HG03175 (cell line): ENCODE results near the gene CAPS.

ENCODE experiments used
- ATAC-seq: cut with Tn5 transposase; IDR thresholded peaks from one replicate; pipeline ENCODE4 v1.9.1; 2021; ENCODE audit warnings: mild to moderate bottlenecking, moderate library complexity; ENCODE audit not compliant: unreplicated experiment

The CAPS gene

GRCh38 chr19:5908773-5909442 lies 5.1 kb upstream of the CAPS start:
- no peak for ATAC-seq

DNA sequence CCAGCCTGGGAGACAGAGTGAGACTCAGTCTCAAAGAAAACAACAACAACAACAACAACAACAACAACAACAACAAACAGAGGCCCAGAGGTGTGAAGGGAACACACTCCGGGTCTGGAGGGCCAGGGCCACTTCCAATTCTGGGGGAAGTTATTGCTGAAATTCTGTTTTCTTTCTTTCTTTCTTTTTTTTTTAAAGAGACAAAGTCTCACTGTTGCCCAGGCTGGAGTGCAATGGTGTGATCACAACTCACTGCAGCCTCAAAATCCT lies 3.5 kb upstream of the CAPS start:
- no peak for ATAC-seq

GRCh38 chr19:5911366-5911765 lies 2.7 kb upstream of the CAPS start:
- no peak for ATAC-seq

GRCh38 chr19:5914358-5914774 lies 312 bp downstream of the CAPS start:
- no peak for ATAC-seq

GRCh38 chr19:5914946-5915781 lies 1.1 kb downstream of the CAPS start:
- ATAC-seq = no peak

DNA sequence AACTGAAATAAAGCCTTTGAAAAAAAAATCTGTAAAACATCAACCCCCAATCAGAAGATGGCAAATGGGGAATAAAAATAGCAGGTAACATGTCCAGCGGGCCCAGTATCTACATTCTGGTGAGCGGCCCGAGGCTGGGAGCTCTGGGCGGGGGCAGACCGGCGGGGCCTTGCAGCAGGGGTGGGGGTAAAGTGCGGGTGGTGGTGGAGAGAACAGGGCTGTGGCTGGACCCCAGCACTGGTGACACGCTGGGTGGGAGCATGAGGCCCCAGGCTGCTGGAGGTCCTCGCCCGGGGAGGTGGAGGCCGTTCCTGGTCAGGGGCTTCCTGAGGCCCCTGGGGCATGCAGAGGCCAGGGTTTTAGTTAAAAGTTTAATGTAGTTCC lies 1.7 kb downstream of the CAPS start:
- ATAC-seq = no peak

- ATAC-seq = no peak
These were observed 2.2 kb downstream of the CAPS start for GRCh38 chr19:5916181-5916708.

DNA sequence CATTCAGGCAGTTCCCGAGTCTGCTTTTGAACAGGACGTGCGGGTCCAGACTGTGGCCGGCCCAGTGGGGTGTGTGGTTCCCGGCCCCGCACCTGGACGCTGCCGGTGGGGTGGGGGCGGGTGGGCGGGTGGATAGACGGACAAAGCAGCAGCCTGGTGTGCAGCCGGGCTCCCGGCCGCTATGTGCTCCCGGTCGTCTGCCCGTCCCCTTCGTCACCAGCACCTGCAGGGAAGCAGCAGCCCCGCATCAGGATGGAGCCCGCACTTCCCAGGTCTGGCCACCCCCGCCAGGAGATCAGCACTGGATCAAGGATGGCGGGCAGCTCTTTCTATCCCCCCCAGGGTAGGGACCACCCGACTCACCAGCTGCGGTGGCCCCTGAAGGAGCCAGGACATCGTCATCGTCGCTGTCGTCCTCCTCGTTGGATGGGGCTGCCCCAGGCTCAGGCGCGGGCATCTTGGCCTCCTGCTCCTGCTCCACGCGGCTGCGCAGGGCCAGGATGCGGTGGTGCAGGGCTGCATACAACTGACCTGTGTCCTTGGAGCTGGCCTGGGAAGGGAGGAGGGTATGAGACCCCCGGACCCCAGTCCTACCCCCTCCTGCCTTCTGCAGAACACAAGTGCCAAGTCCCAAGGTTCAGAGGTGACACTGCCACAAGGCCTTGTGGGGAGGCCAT lies 3.5 kb downstream of the CAPS start:
- no peak for ATAC-seq

DNA sequence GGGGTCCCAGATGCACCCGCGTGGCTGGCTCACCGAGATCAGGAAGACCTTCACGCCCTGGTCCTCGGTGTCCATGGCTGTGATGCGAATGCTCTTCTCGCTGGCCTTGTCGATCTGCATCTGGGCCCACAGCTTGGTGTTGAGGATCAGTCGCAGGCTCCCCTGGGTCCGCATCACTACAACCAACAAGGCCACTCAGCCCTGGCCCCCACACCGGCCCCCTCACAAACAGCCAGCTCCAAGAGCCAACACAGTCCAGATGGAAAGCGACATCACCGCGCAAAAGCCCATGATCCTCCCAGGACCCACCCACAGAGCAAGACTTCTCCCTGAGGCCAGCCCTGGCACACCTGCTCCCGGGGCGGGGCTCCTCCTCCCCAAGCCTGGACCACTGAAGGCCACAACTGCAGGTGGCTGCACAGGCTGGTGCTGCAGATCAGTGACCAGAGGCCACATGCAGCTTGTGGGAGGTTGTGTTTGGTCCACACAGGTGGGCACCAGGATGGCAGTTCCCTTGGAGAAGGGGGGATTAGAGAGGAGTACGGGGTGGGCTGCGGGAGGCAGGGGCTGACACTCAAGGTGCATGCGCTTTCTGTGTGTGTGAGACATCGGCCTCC lies 4.5 kb downstream of the CAPS start:
- no peak for ATAC-seq

GRCh38 chr19:5921516-5922160 lies 7.6 kb downstream of the CAPS start:
- ATAC-seq = no peak

- ATAC-seq = no peak
These were observed 8.1 kb downstream of the CAPS start for GRCh38 chr19:5922161-5922545.

DNA sequence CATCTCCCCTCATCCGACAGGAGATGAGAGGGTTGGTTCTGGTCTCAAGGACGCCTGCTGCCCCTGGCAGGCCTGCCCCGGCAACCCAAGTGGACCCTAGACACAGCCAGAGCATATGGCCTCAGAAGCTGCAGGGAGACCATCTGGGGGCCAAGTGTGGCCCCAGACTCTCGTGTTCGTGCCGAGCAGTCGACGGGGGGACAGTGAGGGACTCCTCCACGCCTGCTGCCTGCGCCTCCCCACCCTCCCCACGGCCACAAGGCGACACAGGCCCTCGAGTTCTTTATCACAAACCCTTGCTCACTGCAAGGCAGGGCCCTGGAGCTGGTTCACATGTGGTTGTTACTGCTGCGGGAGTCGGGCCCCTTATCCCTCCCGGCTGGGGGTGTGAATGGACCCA lies 9.3 kb downstream of the CAPS start:
- ATAC-seq = no peak

DNA sequence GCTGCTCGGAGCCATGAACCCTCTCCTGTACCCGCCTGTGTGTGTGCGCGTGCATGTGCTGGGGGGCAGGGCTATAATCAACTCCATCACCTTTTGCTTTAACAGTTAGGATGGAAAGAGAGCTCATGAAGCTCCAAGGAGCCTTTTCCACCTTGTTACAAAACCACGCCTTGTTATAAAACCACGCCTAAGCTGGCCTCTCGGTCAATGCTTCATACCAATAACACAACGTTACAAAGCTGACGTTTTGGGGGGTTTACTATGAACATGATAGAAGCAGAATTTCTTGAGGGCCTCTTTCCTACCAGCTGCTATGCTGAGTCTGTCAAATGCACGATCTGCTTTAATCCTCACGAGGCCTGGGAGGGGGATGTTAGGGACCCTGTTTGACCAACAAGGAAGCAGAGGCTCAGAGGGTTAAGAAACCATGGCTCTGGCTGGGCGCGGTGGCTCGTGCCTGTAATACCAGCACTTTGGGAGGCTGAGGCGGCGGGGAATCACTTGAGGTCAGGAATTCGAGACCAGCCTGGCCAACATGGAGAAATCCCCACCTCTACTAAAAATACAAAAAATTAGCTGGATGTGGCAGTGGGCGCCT lies 11.9 kb downstream of the CAPS start:
- ATAC-seq = no peak

GRCh38 chr19:5926641-5927440 lies 12.8 kb downstream of the CAPS start:
- no peak for ATAC-seq

DNA sequence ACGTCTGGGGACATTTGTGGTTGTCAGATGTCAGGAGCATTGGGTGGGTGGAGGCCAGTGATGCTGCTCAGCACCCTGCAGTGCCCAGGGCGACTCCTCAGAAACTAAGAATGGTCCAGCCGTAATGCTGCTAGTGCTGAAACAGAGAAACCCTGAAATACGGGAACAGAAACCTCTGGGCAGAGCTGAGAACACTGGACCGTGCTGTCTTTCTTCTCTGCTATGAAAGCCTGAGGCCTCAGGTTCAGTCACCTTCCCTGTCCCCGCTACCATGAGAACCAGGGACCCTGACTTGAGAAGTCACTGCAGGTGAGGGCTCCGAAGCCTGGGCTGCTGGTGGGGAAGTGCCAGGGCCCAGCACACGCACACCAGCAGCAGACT lies 13.4 kb downstream of the CAPS start:
- ATAC-seq = no peak

DNA sequence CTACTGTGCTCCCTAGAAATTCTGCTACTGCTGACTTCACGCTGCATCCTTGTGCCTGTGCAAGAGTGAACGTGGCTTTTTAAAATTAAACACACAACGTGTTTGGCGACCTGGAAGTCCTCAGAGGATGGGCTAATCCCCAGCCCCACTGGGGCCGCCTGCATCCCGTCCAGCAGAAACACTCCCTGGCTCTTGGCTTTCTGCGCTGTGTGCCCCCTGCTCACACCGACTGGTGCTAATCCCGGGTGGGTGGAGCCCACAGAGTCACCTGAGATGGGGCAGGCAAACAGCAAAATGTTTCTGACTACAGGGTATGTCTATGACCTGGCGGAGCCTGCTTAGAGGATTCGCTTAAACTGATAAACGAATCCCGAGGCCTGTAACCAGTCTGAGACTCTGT lies 15.1 kb downstream of the CAPS start:
- ATAC-seq = no peak

DNA sequence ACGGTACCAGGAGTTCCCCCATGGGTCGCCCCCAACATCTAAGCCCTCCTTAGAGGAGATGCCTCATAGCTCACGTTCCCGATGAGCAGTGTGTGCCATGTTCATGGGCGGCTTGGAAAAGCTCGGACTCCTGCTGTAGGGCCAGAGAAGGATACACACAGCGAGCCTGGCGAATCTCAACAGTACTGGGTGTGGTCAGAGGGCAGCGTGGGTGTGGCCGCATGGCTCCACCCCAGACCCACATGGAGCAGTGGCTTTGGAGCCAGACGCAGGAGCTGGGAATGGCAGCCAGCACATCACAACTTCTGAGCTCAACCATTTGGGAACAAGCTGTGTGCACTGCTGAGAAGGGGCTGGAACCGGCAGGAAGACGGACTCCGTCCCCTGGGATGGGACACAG lies 15.6 kb downstream of the CAPS start:
- no peak for ATAC-seq

DNA sequence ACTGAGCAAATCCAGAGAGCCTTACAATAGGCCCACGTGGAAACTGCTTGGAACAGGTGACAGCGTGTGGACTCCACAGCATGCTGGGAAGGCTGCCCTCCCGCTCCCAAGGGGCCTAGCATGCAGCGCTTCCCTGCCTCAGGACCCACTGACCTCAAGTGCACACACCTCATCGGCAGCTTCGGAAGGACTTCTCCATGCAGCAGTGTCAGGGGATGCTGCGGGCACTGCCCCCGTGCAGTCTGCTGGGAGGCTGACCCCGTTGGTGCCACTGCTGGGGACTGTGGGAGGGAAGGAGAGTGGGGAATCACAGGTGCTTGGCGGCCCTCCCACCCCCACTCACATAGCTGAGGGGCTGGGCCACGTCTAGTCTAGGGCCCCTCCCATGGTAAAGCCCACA lies 17.2 kb downstream of the CAPS start:
- ATAC-seq = no peak

DNA sequence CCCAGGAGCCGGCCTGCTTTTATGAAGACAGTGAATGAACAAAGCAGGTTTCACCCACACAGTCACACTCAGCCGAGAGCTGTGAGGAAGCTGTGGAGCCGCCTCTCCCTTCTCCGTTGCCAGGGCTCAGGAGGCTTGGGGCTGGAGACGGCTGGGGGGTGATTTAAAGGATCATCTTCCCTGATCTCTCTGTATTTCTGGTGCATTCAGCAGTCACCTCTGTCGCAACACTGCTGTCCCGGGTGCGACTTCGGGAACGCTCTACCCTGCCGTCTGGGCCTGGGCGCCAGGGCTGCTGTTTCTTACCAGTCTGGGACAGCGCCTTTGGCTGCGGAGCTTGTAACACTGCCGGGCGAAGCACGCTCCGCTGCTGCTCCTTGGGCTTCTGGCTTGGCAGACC lies 18.1 kb downstream of the CAPS start:
- no peak for ATAC-seq
